IPS DF 6.9 (cell line): Measurements from ENCODE around the gene KIF17.

Experiments
- DNase-seq: peaks from one replicate; pipeline ENCODE4 v3.0.0-alpha.2; 2013; ENCODE audit warnings: low read depth, low spot score
- H3K27ac ChIP-seq: one replicate; pipeline ENCODE4 v1.5.1; 2013; ENCODE audit warnings: low read length, control low read depth
- H3K27me3 ChIP-seq: 2 replicates; pipeline ENCODE4 v1.6.1; 2013; ENCODE audit warnings: mild to moderate bottlenecking, low read length; ENCODE audit not compliant: control insufficient read depth, insufficient read depth
- H3K36me3 ChIP-seq: 2 replicates; pipeline ENCODE4 v1.6.1; 2013; ENCODE audit warnings: low read length; ENCODE audit not compliant: control insufficient read depth, insufficient read depth
- H3K4me1 ChIP-seq: 2 replicates; pipeline ENCODE4 v1.6.1; 2013; ENCODE audit warnings: low read length; ENCODE audit not compliant: control insufficient read depth, insufficient read depth
- H3K4me3 ChIP-seq: 2 replicates; pipeline ENCODE4 v1.5.1; 2013; ENCODE audit warnings: mild to moderate bottlenecking, low read length
- H3K9me3 ChIP-seq: 2 replicates; pipeline ENCODE4 v1.6.1; 2013; ENCODE audit warnings: low read length, inconsistent platforms; ENCODE audit not compliant: control insufficient read depth, insufficient read depth
- WGBS: extraction: QIAGEN DNeasy Blood & Tissue Kit; methylation state at CpG from one replicate; pipeline ENCODE4 v1.1.7; 2013; ENCODE audit warnings: mixed read lengths, missing lambda C conversion rate; ENCODE audit not compliant: insufficient read length, insufficient coverage; 5-methylcytosine and 5-hydroxymethylcytosine counted together

KIF17 gene

GRCh38 chr1:20727746-20728316 lies 10.0 kb upstream of the KIF17 start:
- Histone ChIP-seq H3K27me3 (peaks cover 7% of the 10 kb centered on the region; the same call in 1 of the 2 replicates), H3K4me3 (no peak overlapping the region), H3K36me3 (no peaks in the 10 kb centered on the region; the same call in 1 of the 2 replicates), H3K9me3 (no peaks in the 10 kb centered on the region), H3K4me1 (peaks cover 16% of the 10 kb centered on the region), H3K27ac (no peak overlapping the region)
- DNase-seq = no peak
- WGBS = no CpG with 5 or more reads among the region's 13 CpGs

- Histone ChIP-seq H3K27me3 (peaks cover 7% of the 10 kb centered on the region; the same call in 1 of the 2 replicates), H3K4me1 (peaks cover 17% of the 10 kb centered on the region), H3K4me3 (no peak overlapping the region), H3K36me3 (no peaks in the 10 kb centered on the region; the same call in 1 of the 2 replicates), H3K27ac (no peak overlapping the region), H3K9me3 (no peaks in the 10 kb centered on the region)
- WGBS = no CpG with 5 or more reads among the region's 17 CpGs
- DNase-seq = no peak
These were observed 9.3 kb upstream of the KIF17 start for GRCh38 chr1:20726932-20727745.

- H3K9me3 ChIP-seq = no peaks in the 10 kb centered on the region
- no peak overlapping the region for H3K27ac ChIP-seq
- whole genome bisulfite sequencing = no CpG with 5 or more reads among the region's 25 CpGs
- H3K36me3 ChIP-seq = no peaks in the 10 kb centered on the region; the same call in 1 of the 2 replicates
- H3K4me1 ChIP-seq = peaks cover 17% of the 10 kb centered on the region
- no peak for DNase-seq
- peaks cover 6% of the 10 kb centered on the region; the same call in 1 of the 2 replicates for H3K27me3 ChIP-seq
- no peak overlapping the region for H3K4me3 ChIP-seq
These were observed 8.5 kb upstream of the KIF17 start for GRCh38 chr1:20726118-20726911.

GRCh38 chr1:20725189-20726117 lies 7.6 kb upstream of the KIF17 start:
- no CpG with 5 or more reads among the region's 29 CpGs for WGBS
- H3K4me3 ChIP-seq = no peak overlapping the region
- H3K36me3 ChIP-seq = no peaks in the 10 kb centered on the region; the same call in 1 of the 2 replicates
- no peaks in the 10 kb centered on the region for H3K27me3 ChIP-seq
- H3K9me3 ChIP-seq = no peaks in the 10 kb centered on the region
- peaks cover 15% of the 10 kb centered on the region for H3K4me1 ChIP-seq
- no peak for DNase-seq
- H3K27ac ChIP-seq = no peak overlapping the region

- WGBS = no CpG with 5 or more reads among the region's 17 CpGs
- peaks cover 13% of the 10 kb centered on the region for H3K4me1 ChIP-seq
- no peak for DNase-seq
- no peak overlapping the region for H3K4me3 ChIP-seq
- H3K36me3 ChIP-seq = no peaks in the 10 kb centered on the region; the same call in 1 of the 2 replicates
- H3K27ac ChIP-seq = no peak overlapping the region
- no peaks in the 10 kb centered on the region for H3K27me3 ChIP-seq
- H3K9me3 ChIP-seq = no peaks in the 10 kb centered on the region
These were observed 6.8 kb upstream of the KIF17 start for GRCh38 chr1:20724364-20725188.

GRCh38 chr1:20723537-20724363 lies 5.9 kb upstream of the KIF17 start:
- H3K4me3 ChIP-seq = no peak overlapping the region
- H3K36me3 ChIP-seq = no peaks in the 10 kb centered on the region; the same call in 1 of the 2 replicates
- no peak overlapping the region for H3K27ac ChIP-seq
- no CpG with 5 or more reads among the region's 35 CpGs for WGBS
- no peaks in the 10 kb centered on the region for H3K9me3 ChIP-seq
- no peaks in the 10 kb centered on the region for H3K27me3 ChIP-seq
- H3K4me1 ChIP-seq = peaks cover 10% of the 10 kb centered on the region
- no peak for DNase-seq

GRCh38 chr1:20723159-20723536 lies 5.3 kb upstream of the KIF17 start:
- Histone ChIP-seq H3K27ac (no peak overlapping the region), H3K36me3 (no peaks in the 10 kb centered on the region; the same call in 1 of the 2 replicates), H3K4me3 (no peak overlapping the region), H3K27me3 (no peaks in the 10 kb centered on the region), H3K4me1 (peaks cover 9% of the 10 kb centered on the region), H3K9me3 (no peaks in the 10 kb centered on the region)
- no CpG with 5 or more reads among the region's 4 CpGs for WGBS
- no peak for DNase-seq

GRCh38 chr1:20721117-20722061 lies 3.6 kb upstream of the KIF17 start:
- Histone ChIP-seq H3K4me3 (no peak overlapping the region), H3K4me1 (peaks cover 2% of the 10 kb centered on the region; the same call in 1 of the 2 replicates), H3K27me3 (no peaks in the 10 kb centered on the region), H3K9me3 (no peaks in the 10 kb centered on the region), H3K36me3 (no peaks in the 10 kb centered on the region; the same call in 1 of the 2 replicates), H3K27ac (no peak overlapping the region)
- no CpG with 5 or more reads among the region's 29 CpGs for WGBS
- DNase-seq = no peak
